HepG2 (cell line): ENCODE results near the gene NDST1. TPM values are rescaled to one million over a fixed set of nuclear protein-coding genes. Genes with fewer than 3 reads are reported as not detected.

Source experiments
- CBX2 ChIP-seq, 2 experiments: fragments of 200-600 bp in 1 of 2; sonication (generic); formaldehyde crosslinking in 1 of 2; IDR thresholded peaks; 2 replicates each; pipeline versions ENCODE4 v1.7.0 to v1.8.1; 2018 to 2022; ENCODE audit warnings: low read depth in 2 of 2, low read length in 1 of 2, mild to moderate bottlenecking in 1 of 2, missing genetic modification reagents in 1 of 2
- CC2D1A ChIP-seq: sonication (generic); formaldehyde crosslinking; IDR thresholded peaks from 2 replicates; pipeline ENCODE4 v1.8.1; 2023; ENCODE audit warnings: mild to moderate bottlenecking, missing genetic modification reagents
- CHCHD3 ChIP-seq: sonication (generic); formaldehyde crosslinking; IDR thresholded peaks from 2 replicates; pipeline ENCODE4 v1.8.0; 2022; ENCODE audit warnings: mild to moderate bottlenecking, missing genetic modification reagents, moderate library complexity
- CTCF ChIP-seq: sonication (generic); formaldehyde crosslinking; IDR thresholded peaks from 2 replicates; pipeline ENCODE4 v1.5.0; 2020; ENCODE audit warnings: mild to moderate bottlenecking, missing genetic modification reagents, moderate library complexity
- ETV5 ChIP-seq: IDR thresholded peaks from 2 replicates; pipeline ENCODE4 v1.6.1; 2018; ENCODE audit warnings: missing biosample characterization, missing genetic modification reagents, inconsistent platforms, borderline replicate concordance
- FOSL1 ChIP-seq: sonication (generic); formaldehyde crosslinking; IDR thresholded peaks from 2 replicates; pipeline ENCODE4 v1.9.0; 2021; ENCODE audit warnings: missing genetic modification reagents, borderline replicate concordance
- GPBP1L1 ChIP-seq: sonication (generic); formaldehyde crosslinking; IDR thresholded peaks from 2 replicates; pipeline ENCODE4 v1.5.0; 2020; ENCODE audit warnings: mild to moderate bottlenecking, missing genetic modification reagents
- ISX ChIP-seq: sonication (generic); formaldehyde crosslinking; conservative IDR thresholded peaks from 2 replicates; pipeline ENCODE4 v1.5.0; 2020; ENCODE audit warnings: missing genetic modification reagents
- KLF15 ChIP-seq: sonication (generic); formaldehyde crosslinking; IDR thresholded peaks from 2 replicates; pipeline ENCODE4 v1.8.1; 2023; ENCODE audit warnings: borderline replicate concordance, mild to moderate bottlenecking, inconsistent platforms, missing genetic modification reagents, mixed read lengths
- NFKB2 ChIP-seq: sonication (generic); formaldehyde crosslinking; IDR thresholded peaks from 2 replicates; pipeline ENCODE4 v1.4.0; 2020; ENCODE audit warnings: missing genetic modification reagents, borderline replicate concordance
- PCBP2 ChIP-seq: fragments of 200-400 bp; formaldehyde crosslinking; optimal IDR thresholded peaks from 2 replicates; pipeline ENCODE3; 2018; ENCODE audit warnings: low read length, low read depth; ENCODE audit not compliant: poor library complexity, severe bottlenecking
- POLR2AphosphoS5 ChIP-seq: IDR thresholded peaks from 2 replicates; pipeline ENCODE4 v1.6.1; 2012; ENCODE audit warnings: low read depth, low read length
- REXO4 ChIP-seq: sonication (generic); formaldehyde crosslinking; IDR thresholded peaks from 2 replicates; pipeline ENCODE4 v1.8.0; 2022; ENCODE audit warnings: missing genetic modification reagents, mild to moderate bottlenecking, borderline replicate concordance
- SAFB2 ChIP-seq: sonication (generic); formaldehyde crosslinking; IDR thresholded peaks from 2 replicates; pipeline ENCODE4 v1.5.1; 2020; ENCODE audit warnings: missing genetic modification reagents, low read depth, mild to moderate bottlenecking, borderline replicate concordance
- TAF15 ChIP-seq: fragments of 200-400 bp; formaldehyde crosslinking; IDR thresholded peaks from one replicate; pipeline ENCODE4 v1.6.1; 2018; ENCODE audit warnings: mild to moderate bottlenecking, low read depth, low read length; ENCODE audit not compliant: poor library complexity, severe bottlenecking
- TEF ChIP-seq: sonication (generic); formaldehyde crosslinking; IDR thresholded peaks from 2 replicates; pipeline ENCODE4 v1.5.0; 2020; ENCODE audit warnings: missing genetic modification reagents
- ZBTB38 ChIP-seq: sonication (generic); formaldehyde crosslinking; IDR thresholded peaks from 2 replicates; pipeline ENCODE4 v1.5.1; 2020; ENCODE audit warnings: mild to moderate bottlenecking, missing genetic modification reagents
- ZHX1 ChIP-seq: sonication (generic); formaldehyde crosslinking; IDR thresholded peaks from 2 replicates; pipeline ENCODE4 v1.8.1; 2022; ENCODE audit warnings: low read depth, mild to moderate bottlenecking, missing genetic modification reagents
- ZNF17 ChIP-seq: sonication (generic); formaldehyde crosslinking; IDR thresholded peaks from 2 replicates; pipeline ENCODE4 v1.5.0; 2020; ENCODE audit warnings: mild to moderate bottlenecking, missing genetic modification reagents
- ZNF44 ChIP-seq: sonication (generic); formaldehyde crosslinking; IDR thresholded peaks from 2 replicates; pipeline ENCODE4 v1.5.1; 2020; ENCODE audit warnings: mild to moderate bottlenecking, missing genetic modification reagents
- ZNF691 ChIP-seq: sonication (generic); formaldehyde crosslinking; IDR thresholded peaks from 2 replicates; pipeline ENCODE4 v1.4.0; 2020; ENCODE audit warnings: missing genetic modification reagents, low read depth, mild to moderate bottlenecking, borderline replicate concordance
- ZSCAN20 ChIP-seq: sonication (generic); formaldehyde crosslinking; IDR thresholded peaks from 2 replicates; pipeline ENCODE4 v1.4.0; 2020; ENCODE audit warnings: missing genetic modification reagents, mild to moderate bottlenecking, borderline replicate concordance
- polyA plus RNA-seq, 8 experiments: library from polyadenylated mRNA; depleted of rRNA in 3 of 8; stranded (reverse) in 7 of 8; unstranded in 1 of 8; fragments of >200 nt; fragmentation: Illumina TruSeq in 4 of 8; extraction: Trizol in 4 of 8; gene quantifications; 2 replicates each; pipeline versions ENCODE4 v1.2.1 to v1.2.3, GENCODE V29; 2011 to 2016; ENCODE audit warnings: low read depth in 4 of 8, missing spikeins in 1 of 8, mixed read lengths in 1 of 8; ENCODE audit not compliant: insufficient read depth in 1 of 8
- total RNA-seq, 5 experiments: library from RNA; depleted of rRNA; stranded (reverse); fragments of >200 nt; fragmentation: Illumina TruSeq; extraction: Trizol; gene quantifications; 2 replicates each; pipeline ENCODE4 v1.2.3, GENCODE V29; 2016; ENCODE audit warnings: low read depth in 1 of 5

Gene NDST1
- total and polyA plus RNA-seq, 2 of the 13 experiments (the other 11 are each of a cell fraction or from before 2014, with no cell fraction given): 23.8 to 26.2 TPM

GRCh38 chr5:150542933-150543445 is 35.1 kb downstream of the NDST1 start (continued):
- TF ChIP-seq ZNF691: peak; percentile 99
- peak; percentile 53; the same call in 1 of the 2 replicates for TF ChIP-seq POLR2AphosphoS5
- peak; percentile 87; the same call in 1 of the 2 replicates for TF ChIP-seq NFKB2
- TF ChIP-seq CC2D1A: no peak
- no peak for TF ChIP-seq TEF (CRISPR knock-in tag)
- no peak for TF ChIP-seq GPBP1L1 (CRISPR knock-in tag)
- TF ChIP-seq ZBTB38: peak; percentile 97
- TF ChIP-seq TAF15: no peak
- no peak for TF ChIP-seq CBX2 (IDR thresholded peaks at IDR 0.05; ENCODE audit: low read depth, low read length)
- no peak for TF ChIP-seq CBX2 (CRISPR knock-in tag; IDR thresholded peaks at IDR 0.05; ENCODE audit: low read depth)
- TF ChIP-seq PCBP2: no peak
- TF ChIP-seq REXO4: no peak
- TF ChIP-seq CHCHD3 (CRISPR knock-in tag): no peak
- TF ChIP-seq ZNF44: no peak
- TF ChIP-seq ZNF17 (CRISPR knock-in tag): peak; percentile 68; the same call in 1 of the 2 replicates
- TF ChIP-seq ZSCAN20: no peak
- no peak for TF ChIP-seq KLF15
- no peak for TF ChIP-seq ISX (CRISPR knock-in tag)
- TF ChIP-seq ZHX1 (CRISPR knock-in tag): peak; percentile 63; the same call in 1 of the 2 replicates
- TF ChIP-seq SAFB2 (CRISPR knock-in tag): peak; percentile 47; the same call in 1 of the 2 replicates
- peak; percentile 49 for TF ChIP-seq CTCF (CRISPR knock-in tag)
- TF ChIP-seq ETV5 (CRISPR knock-in tag): peak; percentile 100
- TF ChIP-seq FOSL1 (CRISPR knock-in tag): peak; percentile 85; the same call in 1 of the 2 replicates
